Measurements from ENCODE around the gene GGA2. TPM values are rescaled to one million over a fixed set of nuclear protein-coding genes. Genes with fewer than 3 reads are reported as not detected.
"Not testable (repeated sequence)": the region's sequence is repeated elsewhere in the genome, so short reads cannot be mapped to it uniquely, and the experiment has no call there.

GGA2 gene
- total RNA-seq = 100 to 1,000 TPM in 1 of 2 donors, 10 to 100 TPM in 1; 83.4 to 120 TPM

DNA sequence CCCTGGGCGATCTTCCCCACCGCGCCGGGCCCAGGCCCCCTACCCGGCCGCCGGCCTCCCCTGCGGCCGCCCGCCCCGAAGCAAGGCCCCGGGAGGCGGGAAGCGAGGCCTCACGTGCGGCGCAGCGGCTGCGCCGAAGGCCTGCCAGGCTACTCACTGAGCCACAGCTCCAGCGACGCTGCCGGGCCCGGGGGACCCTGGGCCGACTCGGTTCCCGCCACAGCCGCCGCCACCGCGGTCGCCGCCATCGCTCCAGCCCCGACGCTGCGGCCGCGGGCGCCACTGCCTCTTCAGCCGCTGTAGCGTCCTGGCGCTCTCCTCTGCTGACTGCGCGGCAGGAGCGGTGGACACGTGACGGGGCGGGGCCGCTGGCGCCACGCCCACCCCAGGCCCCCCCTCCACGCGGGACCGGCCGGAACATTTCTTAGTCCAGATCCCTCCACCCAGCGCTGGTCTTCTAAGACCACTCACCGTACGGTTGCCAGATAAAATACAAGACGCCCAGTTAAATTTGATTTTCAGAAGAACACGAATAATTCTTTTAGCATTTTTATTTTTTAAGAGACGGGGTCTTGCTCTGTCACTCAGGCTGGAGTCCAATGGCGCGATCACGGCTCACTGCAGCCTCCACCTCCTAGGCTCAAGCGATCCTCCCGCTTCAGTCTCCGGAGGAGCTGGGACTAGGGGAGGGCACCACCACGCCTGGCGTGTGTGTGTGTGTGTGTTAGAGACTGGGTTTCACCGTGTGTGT is at the start of gene GGA2:
TSS of gene GGA2 (minus strand) at position 331 of the 751 bp plus-strand sequence. CDS start at position 248, 83 bp downstream.
- DNase-seq (ENCODE audit: low spot score in 2 of 2) = peak; percentile 75 to 84
- peaks cover 15 to 16% of the 10 kb centered on the region in 2 donors for H3K36me3 Mint-ChIP-seq

DNA sequence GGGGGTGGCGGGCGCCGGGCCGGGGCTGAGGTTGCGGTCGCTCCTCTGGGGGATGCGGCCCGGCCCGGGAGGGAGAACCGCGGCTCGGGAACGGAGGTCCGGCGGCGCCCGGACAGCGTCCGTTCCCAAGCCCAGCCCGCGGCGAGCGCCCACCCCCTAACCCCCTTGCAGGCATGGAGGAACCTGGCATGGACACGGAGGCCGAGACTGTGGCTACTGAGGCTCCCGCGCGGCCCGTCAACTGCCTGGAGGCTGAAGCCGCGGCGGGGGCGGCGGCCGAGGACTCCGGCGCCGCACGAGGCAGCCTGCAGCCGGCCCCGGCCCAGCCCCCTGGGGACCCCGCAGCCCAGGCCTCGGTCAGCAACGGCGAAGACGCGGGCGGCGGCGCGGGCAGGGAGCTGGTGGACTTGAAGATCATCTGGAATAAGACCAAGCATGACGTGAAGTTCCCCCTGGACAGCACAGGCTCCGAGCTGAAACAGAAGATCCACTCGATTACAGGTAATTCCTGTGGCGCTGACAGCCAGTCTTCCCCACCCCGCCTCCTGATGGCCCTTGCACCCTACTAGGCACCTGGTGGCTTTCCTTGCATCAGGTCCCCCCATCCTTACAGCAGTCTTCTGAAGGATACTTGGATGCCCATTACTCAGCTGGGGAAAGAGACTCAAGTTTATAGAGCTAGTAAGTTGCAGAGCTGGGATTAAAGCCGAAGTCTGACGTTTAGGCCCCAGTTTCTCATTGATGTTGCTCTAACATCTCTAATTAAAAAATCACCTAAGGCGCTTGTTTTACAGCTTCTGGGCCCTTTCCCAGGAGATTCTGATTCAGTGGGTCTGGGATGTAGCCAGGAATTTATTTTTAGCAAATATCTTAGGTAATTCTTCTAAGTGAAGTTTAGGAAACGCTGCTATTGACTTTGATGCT is 47.7 kb upstream of the GGA2 start:
- peak in 1 of 2 donors; percentile 4 for ATAC-seq
- no peak for DNase-seq (ENCODE audit: low spot score in 2 of 2)
- Mint-ChIP-seq H3K9me3 (no peaks in the 10 kb centered on the region), H3K36me3 (peaks cover 8 to 17% of the 10 kb centered on the region in 2 donors), H3K27ac (peak overlapping the region; percentile 94 to 98)

More for the DNA sequence above, at the start of gene GGA2:
- Mint-ChIP-seq H3K27ac (peak within 1 kb of the TSS; percentile 79 to 87), H3K9me3 (peaks cover 0 to 6% of the 10 kb centered on the region in 2 donors)
- ATAC-seq = peak; percentile 93 to 96

DNA sequence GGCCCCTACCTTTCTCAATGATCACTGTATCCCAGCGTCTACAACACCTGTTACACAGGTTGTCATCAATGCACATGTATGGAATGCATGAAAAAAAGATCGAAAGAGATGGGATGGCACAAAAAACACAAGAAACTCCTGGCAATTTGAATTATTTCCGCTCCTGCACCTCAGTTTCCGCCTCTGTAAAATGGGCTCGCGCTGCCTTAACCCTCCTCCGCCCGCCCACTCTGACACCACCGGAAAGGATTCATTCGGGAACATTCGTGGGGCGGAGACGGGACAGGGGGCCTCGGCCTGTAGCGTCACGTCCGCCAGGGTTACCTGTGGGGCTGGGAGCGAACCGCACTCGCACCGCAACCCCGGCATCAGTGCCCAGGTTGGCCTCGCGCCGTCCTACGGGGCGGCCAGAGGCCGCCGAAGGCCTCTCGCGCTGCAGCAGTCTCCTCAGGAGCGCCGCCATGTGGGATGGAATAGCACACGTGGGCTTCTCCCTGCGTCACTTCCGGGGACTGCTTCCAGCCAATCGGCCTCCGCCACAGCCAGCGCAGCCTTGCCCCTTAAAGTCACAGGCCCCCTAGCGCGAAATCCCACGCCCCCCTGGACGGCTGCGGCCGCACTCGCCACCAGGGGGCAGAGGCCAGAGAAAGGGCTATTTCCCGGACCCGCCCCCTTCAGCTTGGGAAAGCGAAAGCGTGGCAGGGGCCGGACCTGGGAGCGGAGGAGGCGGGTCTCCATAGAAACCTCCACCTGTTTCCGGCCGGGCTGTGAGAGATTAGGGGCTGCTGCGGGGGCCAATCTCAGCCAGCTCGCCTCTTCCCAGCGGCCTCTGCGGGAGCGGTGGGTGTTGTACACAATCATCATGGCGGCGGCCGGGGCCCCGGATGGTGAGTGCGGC is 46.8 kb upstream of the GGA2 start, which contains the start of the genes EARS2 and UBFD1:
TSS of gene EARS2 (minus strand) at position 470 of the 898 bp plus-strand sequence. CDS start at position 463, 7 bp downstream.
TSS of gene UBFD1 (plus strand) at position 847 of the 898 bp plus-strand sequence. CDS start at position 863, 16 bp downstream.
- ATAC-seq = peak; percentile 92 to 94
- DNase-seq (ENCODE audit: low spot score in 2 of 2) = peak; percentile 97 to 99
- H3K27ac Mint-ChIP-seq = peak within 1 kb of the TSS; percentile 94 to 98
- H3K36me3 Mint-ChIP-seq = peaks cover 8 to 10% of the 10 kb centered on the region in 2 donors
- no peaks in the 10 kb centered on the region for H3K9me3 Mint-ChIP-seq

- no peak for ATAC-seq
- H3K9me3 Mint-ChIP-seq = no peaks in the 10 kb centered on the region
- no peak overlapping the region for H3K27ac Mint-ChIP-seq
- no peak for DNase-seq (ENCODE audit: low spot score in 2 of 2)
- H3K36me3 Mint-ChIP-seq = peaks cover 9 to 14% of the 10 kb centered on the region in 2 donors
Measured at GRCh38 chr16:23554536-23554935, 44.2 kb upstream of the GGA2 start.

- DNase-seq (ENCODE audit: low spot score in 2 of 2) = no peak
- Mint-ChIP-seq H3K9me3 (no peaks in the 10 kb centered on the region), H3K36me3 (peaks cover 17 to 19% of the 10 kb centered on the region in 2 donors), H3K27ac (no peak overlapping the region)
- ATAC-seq = no peak
Measured at GRCh38 chr16:23552161-23552560, 41.9 kb upstream of the GGA2 start.

GRCh38 chr16:23549938-23550337 is 39.6 kb upstream of the GGA2 start:
- no peak for ATAC-seq
- H3K27ac Mint-ChIP-seq = peak overlapping the region in 1 of 2 donors; percentile 86
- DNase-seq (ENCODE audit: low spot score in 2 of 2) = no peak
- peaks cover 11 to 13% of the 10 kb centered on the region in 2 donors for H3K36me3 Mint-ChIP-seq
- no peaks in the 10 kb centered on the region for H3K9me3 Mint-ChIP-seq

- H3K9me3 Mint-ChIP-seq = no peaks in the 10 kb centered on the region
- ATAC-seq (no peak), DNase-seq (ENCODE audit: low spot score in 2 of 2) (no peak)
- H3K36me3 Mint-ChIP-seq = peaks cover 5 to 13% of the 10 kb centered on the region in 2 donors
- no peak overlapping the region for H3K27ac Mint-ChIP-seq
Measured at GRCh38 chr16:23544436-23544835, 34.1 kb upstream of the GGA2 start.

DNA sequence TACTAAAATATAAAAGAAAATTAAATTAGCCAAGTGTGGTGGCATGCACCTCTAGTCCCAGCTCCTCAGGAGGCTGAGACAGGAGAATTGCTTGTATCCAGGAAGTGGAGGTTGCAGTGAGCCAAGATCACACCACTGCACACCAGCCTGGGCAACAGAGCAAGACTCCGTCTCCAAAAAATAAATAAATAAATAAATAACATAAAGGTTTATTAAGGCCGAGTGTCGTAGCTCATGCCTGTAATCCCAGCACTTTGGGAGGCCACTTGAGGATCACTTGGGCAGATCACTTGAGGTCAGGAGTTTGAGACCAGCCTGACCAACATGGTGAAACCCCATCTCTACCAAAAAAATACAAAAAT is 30.5 kb upstream of the GGA2 start:
- DNase-seq (ENCODE audit: low spot score in 2 of 2); H3K27ac Mint-ChIP-seq; H3K9me3 Mint-ChIP-seq; H3K36me3 Mint-ChIP-seq; ATAC-seq: not testable (repeated sequence)

DNA sequence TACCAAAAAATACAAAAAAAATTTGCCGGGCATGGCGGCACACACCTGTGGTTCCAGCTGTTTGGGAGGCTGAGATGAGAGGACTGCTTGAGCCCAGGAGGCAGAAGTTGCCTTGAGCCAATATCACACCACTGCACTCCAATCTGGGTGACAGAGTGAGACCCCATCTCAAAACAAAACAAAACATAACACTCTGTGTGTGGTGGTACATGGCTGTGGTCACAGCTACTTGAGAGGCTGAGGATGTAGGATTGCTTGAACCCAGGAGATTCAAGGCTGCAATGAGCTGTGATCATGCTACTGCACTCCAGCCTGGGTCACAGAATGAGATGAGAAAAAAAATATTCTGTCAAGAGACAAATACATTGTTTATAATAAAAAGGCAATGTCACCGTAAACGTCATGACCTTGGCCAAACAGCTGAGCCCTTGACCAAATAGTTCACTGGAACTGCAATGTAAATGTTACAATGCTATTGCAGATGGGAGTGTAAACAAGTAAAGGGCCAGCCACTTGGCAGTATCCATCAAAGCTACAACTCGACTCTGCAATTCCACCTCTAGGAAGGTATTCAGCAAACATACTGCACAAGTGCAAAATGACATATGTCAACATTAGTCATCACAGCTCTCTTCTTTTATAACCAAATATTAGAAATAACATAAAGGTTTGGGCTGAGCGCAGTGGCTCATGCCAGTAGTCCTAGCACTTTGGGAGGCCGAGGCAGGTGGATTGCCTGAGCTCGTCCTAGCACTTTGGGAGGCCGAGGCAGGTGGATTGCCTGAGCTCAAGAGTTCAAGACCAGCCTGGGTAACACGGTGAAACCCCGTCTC is 29.9 kb upstream of the GGA2 start:
- H3K9me3 Mint-ChIP-seq = no peaks in the 10 kb centered on the region
- no peak for ATAC-seq
- no peaks in the 10 kb centered on the region for H3K36me3 Mint-ChIP-seq
- peak overlapping the region in 1 of 2 donors; percentile 44 for H3K27ac Mint-ChIP-seq
- DNase-seq (ENCODE audit: low spot score in 2 of 2) = no peak

DNA sequence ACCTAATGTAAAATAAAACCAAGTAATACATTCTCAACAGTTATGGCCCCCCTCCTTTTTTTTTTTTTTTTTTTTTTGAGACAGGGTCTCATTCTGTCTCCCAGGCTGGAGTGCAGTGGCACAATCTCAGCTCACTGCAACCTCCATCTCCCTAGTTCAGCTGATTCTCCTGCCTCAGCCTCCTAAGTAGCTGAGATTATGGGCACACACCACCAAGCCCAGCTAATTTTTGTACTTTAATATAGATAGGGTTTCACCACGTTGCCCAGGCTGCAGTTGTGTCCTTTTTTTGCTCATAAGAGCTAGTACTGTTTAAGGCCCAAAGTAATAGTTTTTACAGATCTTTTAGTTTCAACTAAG is 28.6 kb upstream of the GGA2 start:
- Mint-ChIP-seq H3K9me3 (no peaks in the 10 kb centered on the region), H3K36me3 (no peaks in the 10 kb centered on the region), H3K27ac (peak overlapping the region in 1 of 2 donors; percentile 65)
- ATAC-seq = no peak
- no peak for DNase-seq (ENCODE audit: low spot score in 2 of 2)

- Mint-ChIP-seq H3K27ac (peak overlapping the region in 1 of 2 donors; percentile 44), H3K36me3 (no peaks in the 10 kb centered on the region), H3K9me3 (no peaks in the 10 kb centered on the region)
- no peak for ATAC-seq
- DNase-seq (ENCODE audit: low spot score in 2 of 2) = no peak
Measured at GRCh38 chr16:23537390-23537789, 27.1 kb upstream of the GGA2 start.

DNA sequence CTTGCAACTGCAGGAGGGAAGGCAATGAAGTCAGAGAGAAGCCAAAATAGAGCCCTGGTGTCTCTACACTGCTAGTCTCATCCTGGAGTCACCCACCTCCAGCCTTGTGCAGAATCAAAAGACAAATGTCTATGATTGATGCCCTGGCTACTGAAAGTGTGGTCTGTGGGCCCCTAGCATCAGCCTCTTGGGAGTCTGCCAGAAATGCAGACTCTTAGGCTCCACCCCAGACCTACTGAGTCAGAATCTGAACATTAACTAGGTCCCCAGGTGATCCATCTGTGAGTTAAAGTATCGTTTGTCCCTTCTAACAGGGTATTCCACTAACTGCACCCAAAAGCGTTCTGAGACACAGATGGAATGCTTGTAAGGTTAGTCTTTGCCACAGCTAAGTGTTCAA is 25.6 kb upstream of the GGA2 start:
- H3K27ac Mint-ChIP-seq = no peak overlapping the region
- ATAC-seq (no peak), DNase-seq (ENCODE audit: low spot score in 2 of 2) (no peak)
- H3K9me3 Mint-ChIP-seq = no peaks in the 10 kb centered on the region
- no peaks in the 10 kb centered on the region for H3K36me3 Mint-ChIP-seq

GRCh38 chr16:23534868-23535860 is 24.9 kb upstream of the GGA2 start:
- DNase-seq (ENCODE audit: low spot score in 2 of 2) = no peak
- H3K9me3 Mint-ChIP-seq = no peaks in the 10 kb centered on the region
- no peaks in the 10 kb centered on the region for H3K36me3 Mint-ChIP-seq
- no peak overlapping the region for H3K27ac Mint-ChIP-seq
- ATAC-seq = no peak

GRCh38 chr16:23532448-23532847 is 22.2 kb upstream of the GGA2 start:
- DNase-seq (ENCODE audit: low spot score in 2 of 2) (no peak), ATAC-seq (no peak)
- H3K9me3 Mint-ChIP-seq = no peaks in the 10 kb centered on the region
- peaks cover 0 to 4% of the 10 kb centered on the region in 2 donors for H3K36me3 Mint-ChIP-seq
- H3K27ac Mint-ChIP-seq = no peak overlapping the region

All from activated naive CD4-positive, alpha-beta T cell treated with anti-CD3 and anti-CD28 coated beads, Interleukin-2, amount 50 U/mL, for 72 hours (primary cell).